GM18951 (cell line): Measurements from ENCODE around the gene EDEM1.
"Not testable (repeated sequence)": the region's sequence is repeated elsewhere in the genome, so short reads cannot be mapped to it uniquely, and the experiment has no call there.

Experiments
- POLR2A ChIP-seq: IDR thresholded peaks from 4 replicates; pipeline ENCODE4 v1.6.1; 2011; ENCODE audit warnings: mild to moderate bottlenecking; ENCODE audit not compliant: insufficient read length, insufficient read depth; ENCODE audit errors: extremely low read depth
- in situ Hi-C: fragments of 300-500 bp; cut with MboI; formaldehyde crosslinking; loops from one replicate; pipeline ENCODE4 v1.12.0; 2022; ENCODE audit warnings: low sequenced_read_pairs, mixed read lengths, inconsistent platforms; ENCODE audit not compliant: unreplicated experiment

The EDEM1 gene

GRCh38 chr3:5160940-5161858, 26.3 kb upstream of the EDEM1 start:
- TF ChIP-seq POLR2A = no peak

GRCh38 chr3:5162102-5162501, 25.4 kb upstream of the EDEM1 start:
- in situ Hi-C loops = no loop called here

More at GRCh38 chr3:5160940-5161858, 26.3 kb upstream of the EDEM1 start:
- in situ Hi-C loops = no loop called here

GRCh38 chr3:5165698-5166097, 21.8 kb upstream of the EDEM1 start:
- TF ChIP-seq POLR2A = no peak

More at GRCh38 chr3:5162102-5162501, 25.4 kb upstream of the EDEM1 start:
- no peak for TF ChIP-seq POLR2A

GRCh38 chr3:5166846-5167245, 20.7 kb upstream of the EDEM1 start:
- TF ChIP-seq POLR2A = no peak
- in situ Hi-C loops = no loop called here

More at GRCh38 chr3:5165698-5166097, 21.8 kb upstream of the EDEM1 start:
- in situ Hi-C loops = no loop called here

GRCh38 chr3:5168110-5168509, 19.4 kb upstream of the EDEM1 start:
- in situ Hi-C loops = no loop called here
- TF ChIP-seq POLR2A = no peak

GRCh38 chr3:5169807-5170206, 17.7 kb upstream of the EDEM1 start:
- TF ChIP-seq POLR2A = no peak
- in situ Hi-C loops = no loop called here

GRCh38 chr3:5170975-5171374, 16.5 kb upstream of the EDEM1 start:
- in situ Hi-C loops = no loop called here
- no peak for TF ChIP-seq POLR2A

GRCh38 chr3:5172018-5172417, 15.5 kb upstream of the EDEM1 start:
- no peak for TF ChIP-seq POLR2A
- in situ Hi-C loops = no loop called here

DNA sequence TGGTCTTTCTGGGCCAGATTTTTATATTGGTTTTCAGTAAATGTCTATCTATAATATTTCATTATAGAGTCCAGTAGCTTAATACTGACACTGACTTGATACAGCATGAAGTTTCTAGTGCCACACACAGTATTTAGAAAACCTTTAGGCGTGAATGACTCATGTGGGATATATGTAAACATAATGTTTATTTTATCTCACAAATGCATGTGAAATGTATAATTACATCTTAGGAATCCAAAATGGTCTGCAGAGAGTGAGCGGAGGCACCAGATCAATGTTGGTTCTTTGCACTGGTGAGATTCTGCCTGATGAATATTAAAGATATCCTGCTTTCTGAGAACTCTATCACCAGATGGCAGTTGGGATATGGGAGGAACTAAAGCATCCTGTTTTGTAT, 8.5 kb upstream of the EDEM1 start:
- in situ Hi-C loops = not testable (repeated sequence)

- TF ChIP-seq POLR2A = no peak
- in situ Hi-C loops = no loop called here
These were observed 5.9 kb upstream of the EDEM1 start for GRCh38 chr3:5181469-5182141.

DNA sequence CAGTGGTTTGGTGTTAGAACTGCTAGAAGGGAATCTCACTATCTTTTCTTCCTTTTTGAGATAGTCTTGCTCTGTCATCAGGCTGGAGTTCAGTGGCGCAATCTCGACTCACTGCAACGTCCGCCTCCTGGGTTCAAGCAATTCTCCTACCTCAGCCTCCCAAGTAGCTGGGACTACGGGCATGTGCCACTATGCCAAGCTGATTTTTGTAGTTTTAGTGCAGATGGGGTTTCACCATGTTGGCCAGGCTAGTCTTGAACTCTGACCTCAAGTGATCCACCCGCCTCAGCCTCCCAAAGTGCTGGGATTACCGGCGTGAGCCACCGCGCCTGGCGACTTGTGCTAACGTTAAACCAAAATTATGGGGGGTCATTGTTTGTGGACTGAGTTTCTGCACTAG, 3.8 kb upstream of the EDEM1 start:
- in situ Hi-C loops = not testable (repeated sequence)

GRCh38 chr3:5184499-5184898, 3.0 kb upstream of the EDEM1 start:
- no peak for TF ChIP-seq POLR2A
- in situ Hi-C loops = no loop called here

- TF ChIP-seq POLR2A = no peak
- in situ Hi-C loops = no loop called here
These were observed 2.3 kb upstream of the EDEM1 start for GRCh38 chr3:5185093-5185673.
